ENCODE results near the gene HS2ST1.
"Not testable (repeated sequence)": the region's sequence is repeated elsewhere in the genome, so short reads cannot be mapped to it uniquely, and the experiment has no call there.

DNA sequence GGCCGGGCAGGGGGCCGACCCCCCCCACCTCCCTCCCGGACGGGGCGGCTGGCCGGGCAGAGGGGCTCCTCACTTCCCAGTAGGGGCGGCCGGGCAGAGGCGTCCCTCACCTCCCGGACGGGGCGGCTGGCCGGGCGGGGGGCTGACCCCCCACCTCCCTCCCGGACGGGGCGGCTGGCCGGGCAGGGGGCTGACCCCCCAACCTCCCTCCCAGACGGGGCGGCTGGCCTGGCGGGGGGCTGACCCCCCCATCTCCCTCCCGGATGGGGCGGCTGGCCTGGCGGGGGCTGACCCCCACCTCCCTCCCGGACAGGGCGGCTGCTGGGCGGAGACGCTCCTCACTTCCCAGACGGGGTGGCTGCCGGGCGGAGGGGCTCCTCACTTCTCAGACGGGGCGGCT is 15.0 kb upstream of the HS2ST1 start:
- TF ChIP-seq NR3C1, EP300 (IDR thresholded peaks at IDR 0.05): not testable (repeated sequence)
- TF ChIP-seq, protein P1, sequence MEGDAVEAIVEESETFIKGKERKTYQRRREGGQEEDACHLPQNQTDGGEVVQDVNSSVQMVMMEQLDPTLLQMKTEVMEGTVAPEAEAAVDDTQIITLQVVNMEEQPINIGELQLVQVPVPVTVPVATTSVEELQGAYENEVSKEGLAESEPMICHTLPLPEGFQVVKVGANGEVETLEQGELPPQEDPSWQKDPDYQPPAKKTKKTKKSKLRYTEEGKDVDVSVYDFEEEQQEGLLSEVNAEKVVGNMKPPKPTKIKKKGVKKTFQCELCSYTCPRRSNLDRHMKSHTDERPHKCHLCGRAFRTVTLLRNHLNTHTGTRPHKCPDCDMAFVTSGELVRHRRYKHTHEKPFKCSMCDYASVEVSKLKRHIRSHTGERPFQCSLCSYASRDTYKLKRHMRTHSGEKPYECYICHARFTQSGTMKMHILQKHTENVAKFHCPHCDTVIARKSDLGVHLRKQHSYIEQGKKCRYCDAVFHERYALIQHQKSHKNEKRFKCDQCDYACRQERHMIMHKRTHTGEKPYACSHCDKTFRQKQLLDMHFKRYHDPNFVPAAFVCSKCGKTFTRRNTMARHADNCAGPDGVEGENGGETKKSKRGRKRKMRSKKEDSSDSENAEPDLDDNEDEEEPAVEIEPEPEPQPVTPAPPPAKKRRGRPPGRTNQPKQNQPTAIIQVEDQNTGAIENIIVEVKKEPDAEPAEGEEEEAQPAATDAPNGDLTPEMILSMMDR (IDR thresholded peaks at IDR 0.05), result not testable (repeated sequence)
